GM12872 (cell line): ENCODE data around the gene BANK1.

Source experiments
- CTCF ChIP-seq: IDR thresholded peaks from 3 replicates; pipeline ENCODE4 v1.5.1; 2011; ENCODE audit warnings: low read depth, mild to moderate bottlenecking, low read length, moderate library complexity; ENCODE audit not compliant: insufficient read depth

Gene BANK1

DNA sequence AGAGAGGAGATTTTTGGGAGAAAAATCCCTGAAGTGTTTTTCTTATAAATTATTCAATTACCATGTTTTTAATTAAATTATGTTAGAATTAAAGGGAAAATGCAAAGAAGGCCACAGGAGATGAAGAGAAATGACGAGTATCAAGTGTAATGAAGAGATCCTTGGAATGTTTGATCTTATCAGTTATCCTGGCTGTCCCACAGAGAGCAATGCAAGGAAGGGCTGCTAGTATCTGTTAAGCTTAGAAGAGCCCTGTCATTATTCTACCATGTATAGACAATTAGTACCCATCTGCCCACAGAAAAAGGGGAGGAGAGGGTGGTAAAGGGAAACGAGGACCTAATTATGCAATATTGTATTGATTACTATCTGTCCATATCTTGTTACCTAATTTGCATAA, 257.1 kb downstream of the BANK1 start:
- TF ChIP-seq CTCF = no peak

DNA sequence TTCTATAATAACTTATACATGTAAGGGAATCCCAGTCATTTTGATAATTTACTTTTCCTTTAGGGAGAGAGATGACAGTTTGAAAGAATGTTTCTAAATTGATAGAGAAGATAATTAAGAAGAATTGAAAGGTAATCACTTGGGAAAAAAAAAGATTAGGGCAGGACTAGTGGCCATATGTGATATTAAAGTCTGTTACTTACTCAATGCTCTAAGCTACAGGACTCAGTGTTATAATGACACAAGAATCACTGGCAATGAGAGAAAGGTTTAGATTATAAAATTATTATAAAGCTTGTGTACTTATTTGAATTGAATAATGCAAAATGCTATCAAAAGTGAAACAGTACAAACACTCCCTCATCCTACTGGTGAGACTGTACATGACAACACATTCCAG, 265.3 kb downstream of the BANK1 start:
- TF ChIP-seq CTCF = 0 out of 3 replicates have a peak, but pooled peaks have one; percentile 3

DNA sequence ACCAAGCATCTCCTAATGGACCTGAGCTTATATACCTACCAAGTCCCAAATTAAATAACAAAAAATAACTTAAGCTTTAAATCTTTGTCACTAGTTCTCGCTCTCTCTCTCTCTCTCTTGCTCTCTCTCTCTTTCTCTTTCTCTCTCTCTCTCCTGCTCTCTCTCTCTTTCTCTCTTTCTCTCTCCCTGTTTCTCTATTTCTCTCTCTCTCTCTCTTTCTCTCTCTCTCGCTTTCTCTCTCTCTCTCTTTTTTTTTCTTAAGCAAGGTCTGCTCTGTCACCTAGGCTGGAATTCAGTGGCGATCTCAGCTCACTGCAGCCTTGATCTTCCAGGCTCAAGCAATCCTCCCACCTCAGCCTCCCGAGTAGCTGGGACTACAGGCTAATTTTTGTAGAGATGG, 266.6 kb downstream of the BANK1 start:
- TF ChIP-seq CTCF = no peak

- no peak for TF ChIP-seq CTCF
Observed at GRCh38 chr4:102061133-102061532, 270.6 kb downstream of the BANK1 start.

- TF ChIP-seq CTCF = no peak
Observed at GRCh38 chr4:102064747-102065442, 274.4 kb downstream of the BANK1 start.

DNA sequence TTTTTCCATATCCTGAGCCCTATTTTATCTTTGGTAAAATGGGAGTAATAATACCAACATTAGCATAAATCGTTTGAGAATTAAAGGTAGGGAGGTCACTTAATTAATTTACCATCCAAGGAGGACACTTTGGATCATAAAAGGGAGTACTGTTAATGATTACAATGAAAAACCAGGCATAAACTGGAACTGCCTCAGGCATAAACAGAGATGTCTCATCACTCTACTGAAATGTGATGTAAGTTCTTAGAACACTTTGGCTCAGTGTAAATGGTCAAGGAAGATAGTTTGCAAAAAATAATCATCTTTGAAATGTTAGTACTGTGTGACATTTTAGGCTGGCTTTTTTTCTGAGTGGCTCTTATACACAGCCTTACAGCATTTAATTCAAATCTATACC, 286.1 kb downstream of the BANK1 start:
- TF ChIP-seq CTCF = no peak

DNA sequence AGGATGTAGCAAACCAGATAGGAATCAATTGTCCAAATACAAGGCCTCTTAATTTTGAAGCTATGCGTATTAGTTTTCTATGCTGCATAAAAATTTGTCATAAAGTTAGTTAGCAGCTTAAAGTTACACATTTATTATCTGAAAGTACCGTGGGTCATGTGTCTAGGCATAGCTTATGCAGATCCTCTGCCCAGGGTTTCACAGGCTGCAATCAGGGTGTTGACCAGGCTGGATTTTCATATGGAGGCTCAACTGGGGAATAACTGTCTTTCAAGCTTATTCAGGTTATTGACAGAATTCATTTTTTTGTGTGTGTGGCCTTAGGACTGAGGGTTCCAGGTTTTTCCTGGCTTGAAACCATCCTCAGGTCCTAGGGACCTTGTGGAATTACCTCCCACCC, 289.7 kb downstream of the BANK1 start:
- TF ChIP-seq CTCF = no peak
